ENCODE results near the gene SMIM10L2A.
A peak's percentile ranks its signal among the peaks of the same experiment; 100 is the strongest.
"Not testable (repeated sequence)": the region's sequence is repeated elsewhere in the genome, so short reads cannot be mapped to it uniquely, and the experiment has no call there.

Gene SMIM10L2A

GRCh38 chrX:135461756-135462155 is 40.0 kb downstream of the SMIM10L2A start:
- not testable (repeated sequence) for DNase-seq

- DNase-seq: no peak
These were observed 42.2 kb downstream of the SMIM10L2A start for GRCh38 chrX:135463937-135464336.

GRCh38 chrX:135476378-135476777 is 54.6 kb downstream of the SMIM10L2A start:
- no peak for DNase-seq

- DNase-seq: peak; percentile 43
These were observed 55.8 kb downstream of the SMIM10L2A start for GRCh38 chrX:135477576-135477975.

Measured in left hindlimb (tissue), 1 donor.